HCT116 (cell line): ENCODE results near the gene CD247.

Experiments used
- FOSL1 ChIP-seq: IDR thresholded peaks from 2 replicates; pipeline ENCODE4 v1.6.1; 2012; ENCODE audit warnings: low read depth
- JUND ChIP-seq: IDR thresholded peaks from 2 replicates; pipeline ENCODE4 v1.6.1; 2012
- POLR2A ChIP-seq: IDR thresholded peaks from 2 replicates; pipeline ENCODE4 v1.7.0; 2011; ENCODE audit warnings: borderline replicate concordance; ENCODE audit not compliant: insufficient read depth, insufficient read length; ENCODE audit errors: extremely low read depth
- YY1 ChIP-seq: IDR thresholded peaks from 2 replicates; pipeline ENCODE4 v1.6.1; 2011; ENCODE audit warnings: low read length, low read depth, moderate library complexity, mild to moderate bottlenecking; ENCODE audit not compliant: insufficient replicate concordance; ENCODE audit errors: extremely low read depth
- ZFX ChIP-seq: fragments of 450-650 bp; IDR thresholded peaks from 2 replicates; pipeline ENCODE4 v1.6.1; 2017
- TF ChIP-seq, protein P1 (sequence below), 3 experiments: fragments of 200-600 bp in 1 of 3; sonication (generic) in 1 of 3; IDR thresholded peaks in 2 of 3; conservative IDR thresholded peaks in 1 of 3; 2 replicates each; pipeline ENCODE4 v1.5.1; 2012 to 2017; ENCODE audit warnings: low read depth in 2 of 3, low read length in 2 of 3, antibody characterized with exemption in 1 of 3, borderline replicate concordance in 1 of 3, control low read depth in 1 of 3, mild to moderate bottlenecking in 1 of 3, mixed read lengths in 1 of 3, mixed run types in 1 of 3, moderate library complexity in 1 of 3; ENCODE audit not compliant: insufficient read depth in 1 of 3

DNA sequence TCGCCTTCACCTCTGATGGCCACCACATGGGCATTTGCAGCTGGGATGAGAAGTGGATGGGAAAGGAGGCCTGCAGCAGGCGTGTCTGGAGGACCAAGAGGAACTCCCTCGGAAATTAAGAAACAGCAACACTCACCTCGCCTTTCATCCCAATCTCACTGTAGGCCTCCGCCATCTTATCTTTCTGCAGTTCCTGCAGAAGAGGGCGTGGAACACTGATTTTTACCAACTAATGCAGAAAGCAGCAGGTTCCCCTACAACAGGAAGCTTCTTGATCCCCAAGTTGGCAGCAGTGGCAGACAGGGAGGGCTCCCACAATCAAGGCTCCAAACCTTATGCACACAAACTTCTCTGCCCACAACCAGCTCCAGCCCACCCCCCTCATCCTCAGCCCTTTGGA, 84.4 kb downstream of the CD247 start:
- no peak for TF ChIP-seq POLR2A
- TF ChIP-seq FOSL1: no peak
- TF ChIP-seq, protein P1, sequence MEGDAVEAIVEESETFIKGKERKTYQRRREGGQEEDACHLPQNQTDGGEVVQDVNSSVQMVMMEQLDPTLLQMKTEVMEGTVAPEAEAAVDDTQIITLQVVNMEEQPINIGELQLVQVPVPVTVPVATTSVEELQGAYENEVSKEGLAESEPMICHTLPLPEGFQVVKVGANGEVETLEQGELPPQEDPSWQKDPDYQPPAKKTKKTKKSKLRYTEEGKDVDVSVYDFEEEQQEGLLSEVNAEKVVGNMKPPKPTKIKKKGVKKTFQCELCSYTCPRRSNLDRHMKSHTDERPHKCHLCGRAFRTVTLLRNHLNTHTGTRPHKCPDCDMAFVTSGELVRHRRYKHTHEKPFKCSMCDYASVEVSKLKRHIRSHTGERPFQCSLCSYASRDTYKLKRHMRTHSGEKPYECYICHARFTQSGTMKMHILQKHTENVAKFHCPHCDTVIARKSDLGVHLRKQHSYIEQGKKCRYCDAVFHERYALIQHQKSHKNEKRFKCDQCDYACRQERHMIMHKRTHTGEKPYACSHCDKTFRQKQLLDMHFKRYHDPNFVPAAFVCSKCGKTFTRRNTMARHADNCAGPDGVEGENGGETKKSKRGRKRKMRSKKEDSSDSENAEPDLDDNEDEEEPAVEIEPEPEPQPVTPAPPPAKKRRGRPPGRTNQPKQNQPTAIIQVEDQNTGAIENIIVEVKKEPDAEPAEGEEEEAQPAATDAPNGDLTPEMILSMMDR (IDR thresholded peaks at IDR 0.05 in 2 of 3, conservative IDR thresholded peaks at IDR 0.05 in 1 of 3; ENCODE audit: borderline replicate concordance in 1 of 3, insufficient read depth in 1 of 3, low read depth in 2 of 3, low read length in 2 of 3): no peak
- no peak for TF ChIP-seq JUND
- TF ChIP-seq ZFX: no peak
- TF ChIP-seq YY1: no peak
